A673 (cell line): ENCODE measurements around the gene PPP1CB.

Experiments used
- CTCF ChIP-seq: fragments of 300-800, 200-600 bp; sonication (generic); conservative IDR thresholded peaks from 2 replicates; pipeline ENCODE4 v1.5.1; 2017; ENCODE audit warnings: low read depth, mild to moderate bottlenecking, antibody characterized with exemption, low read length, moderate library complexity, mixed read lengths
- EZH2 ChIP-seq: fragments of 200-600 bp; sonication (generic); IDR thresholded peaks from 2 replicates; pipeline ENCODE4 v1.6.1; 2017; ENCODE audit warnings: borderline replicate concordance, low read depth, mild to moderate bottlenecking, mixed read lengths, antibody characterized with exemption, low read length; ENCODE audit not compliant: poor library complexity, severe bottlenecking

- no peak for TF ChIP-seq CTCF
- TF ChIP-seq EZH2, result no peak
Observed at GRCh38 chr2:28828382-28828781, 76.8 kb downstream of the PPP1CB start.
